Right lobe of liver (tissue), 4 donors: ENCODE results near the gene MBP.

ENCODE experiments used
- CTCF ChIP-seq, 4 donors: fragments of 200-600 bp in 3 of 4; fragments of 450-650 bp in 1 of 4; IDR thresholded peaks; one replicate each; pipeline versions ENCODE4 v1.5.1 to v1.8.0; 2016 to 2022; ENCODE audit warnings: antibody characterized with exemption in 4 of 4, mild to moderate bottlenecking in 2 of 4
- POLR2A ChIP-seq: fragments of 450-650 bp; IDR thresholded peaks from one replicate; pipeline ENCODE4 v1.6.1; 2017; ENCODE audit warnings: antibody characterized with exemption, mild to moderate bottlenecking
- donor health status: DM: no; HTN: no; CAD: no.
- donor health status: DM: no; HTN: no; CAD: no.
- donor health status: DM: no; HTN: yes; CAD: no.

- TF ChIP-seq CTCF (IDR thresholded peaks at IDR 0.05) = no peak
- TF ChIP-seq POLR2A = no peak
Observed at GRCh38 chr18:77139619-77140018, 7.0 kb upstream of the MBP start.
